ENCODE data around the gene NAIF1. TPM values are rescaled to one million over a fixed set of nuclear protein-coding genes. Genes with fewer than 3 reads are reported as not detected.
A peak's percentile ranks its signal among the peaks of the same experiment; 100 is the strongest.

The NAIF1 gene
- total RNA-seq, 6 experiments from 2014 or later, result 8.7 to 11.5 (median 9.8) TPM

DNA sequence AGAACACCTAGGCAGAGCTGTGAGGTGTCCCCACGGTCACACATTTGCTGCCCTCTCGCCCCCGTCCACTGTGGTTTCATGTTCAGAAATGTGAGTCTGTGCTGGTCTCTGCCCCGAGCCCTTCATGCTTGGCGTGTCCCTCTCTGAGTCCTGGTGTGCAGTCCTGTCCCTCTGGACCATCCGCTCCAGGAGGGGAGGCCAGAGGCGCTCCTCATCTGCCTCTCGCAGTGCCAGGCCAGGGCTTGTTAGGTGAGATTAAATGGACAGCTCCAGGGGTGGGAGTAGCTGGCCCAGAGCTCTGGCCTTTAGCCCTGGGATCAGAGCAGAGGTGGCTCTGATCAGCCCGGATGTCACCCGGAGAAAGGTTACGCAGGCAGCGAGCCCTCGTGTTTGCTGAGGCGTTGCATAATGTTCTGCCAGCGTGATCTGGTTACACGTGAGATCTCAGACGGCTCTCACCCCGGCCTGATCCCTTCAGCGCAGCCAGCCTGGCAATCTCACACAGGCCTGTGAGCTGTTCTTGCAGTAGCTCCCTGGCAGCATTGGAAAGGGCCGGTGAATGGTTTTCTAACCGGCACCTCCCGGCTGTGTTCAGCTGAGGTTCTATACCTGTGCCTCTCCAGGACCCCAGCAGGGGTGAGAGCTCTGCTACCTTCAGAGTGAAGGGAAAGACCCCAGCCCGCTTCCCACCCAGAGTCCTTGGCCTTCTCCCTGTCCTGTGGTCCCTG, 35.9 kb upstream of the NAIF1 start:
- H3K4me1 Mint-ChIP-seq (ENCODE audit: low read depth), result peaks cover 36% of the 10 kb centered on the region
- TF ChIP-seq CTCF (IDR thresholded peaks at IDR 0.05), result no peak
- H3K27me3 Mint-ChIP-seq (ENCODE audit: insufficient read depth), result peaks cover 9% of the 10 kb centered on the region
- no peak for DNase-seq
- peak overlapping the region; percentile 40; the same call in 1 of the 2 replicates for H3K27ac Mint-ChIP-seq
- H3K9me3 Mint-ChIP-seq, result no peaks in the 10 kb centered on the region
- H3K36me3 Mint-ChIP-seq (ENCODE audit: low read depth), result peaks cover 40% of the 10 kb centered on the region
- 0 out of 2 replicates have a peak overlapping the region, but pooled peaks have one; percentile 32 for H3K4me3 Mint-ChIP-seq

GRCh38 chr9:128102196-128102595, 35.1 kb upstream of the NAIF1 start:
- Mint-ChIP-seq H3K4me3 (no peak overlapping the region), H3K9me3 (no peaks in the 10 kb centered on the region), H3K36me3 (ENCODE audit: low read depth) (peaks cover 35% of the 10 kb centered on the region), H3K27me3 (ENCODE audit: insufficient read depth) (peaks cover 9% of the 10 kb centered on the region), H3K27ac (peak overlapping the region; percentile 31; the same call in 1 of the 2 replicates), H3K4me1 (ENCODE audit: low read depth) (peaks cover 43% of the 10 kb centered on the region)
- DNase-seq, result no peak
- TF ChIP-seq CTCF (IDR thresholded peaks at IDR 0.05), result no peak

GRCh38 chr9:128101690-128102089, 34.6 kb upstream of the NAIF1 start:
- Mint-ChIP-seq H3K27ac (peak overlapping the region; percentile 31; the same call in 1 of the 2 replicates), H3K36me3 (ENCODE audit: low read depth) (peaks cover 34% of the 10 kb centered on the region), H3K9me3 (no peaks in the 10 kb centered on the region), H3K4me3 (no peak overlapping the region), H3K27me3 (ENCODE audit: insufficient read depth) (peaks cover 7% of the 10 kb centered on the region), H3K4me1 (ENCODE audit: low read depth) (peaks cover 48% of the 10 kb centered on the region)
- no peak for TF ChIP-seq CTCF (IDR thresholded peaks at IDR 0.05)
- DNase-seq, result no peak

DNA sequence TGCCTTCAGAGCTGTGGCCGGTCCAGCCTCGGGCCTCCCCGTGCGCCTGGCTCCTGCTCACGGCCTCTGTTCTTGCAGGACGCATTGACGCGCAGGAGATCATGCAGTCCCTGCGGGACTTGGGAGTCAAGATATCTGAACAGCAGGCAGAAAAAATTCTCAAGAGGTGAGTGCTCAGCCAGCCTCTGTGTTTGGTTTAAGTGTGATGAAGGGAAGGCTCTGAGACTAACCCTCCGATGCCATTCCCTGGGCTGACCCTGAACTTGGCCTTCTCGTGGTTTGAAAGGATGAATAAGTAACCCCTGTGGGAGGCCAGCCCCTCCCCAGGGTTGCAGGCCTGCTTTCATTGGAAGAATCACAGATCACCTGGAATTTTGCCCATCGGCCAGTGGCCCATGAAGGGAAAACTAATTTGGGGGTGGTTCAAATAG, 34.1 kb upstream of the NAIF1 start:
- no peak for DNase-seq
- H3K4me1 Mint-ChIP-seq (ENCODE audit: low read depth), result peaks cover 52% of the 10 kb centered on the region
- H3K27me3 Mint-ChIP-seq (ENCODE audit: insufficient read depth), result peaks cover 7% of the 10 kb centered on the region
- no peak for TF ChIP-seq CTCF (IDR thresholded peaks at IDR 0.05)
- H3K4me3 Mint-ChIP-seq, result peak overlapping the region; percentile 19
- no peaks in the 10 kb centered on the region for H3K9me3 Mint-ChIP-seq
- H3K36me3 Mint-ChIP-seq (ENCODE audit: low read depth), result peaks cover 30% of the 10 kb centered on the region
- H3K27ac Mint-ChIP-seq, result peak overlapping the region; percentile 100; the same call in 1 of the 2 replicates

- H3K4me3 Mint-ChIP-seq, result peak overlapping the region; percentile 98
- no peaks in the 10 kb centered on the region for H3K9me3 Mint-ChIP-seq
- peaks cover 30% of the 10 kb centered on the region for H3K36me3 Mint-ChIP-seq (ENCODE audit: low read depth)
- peaks cover 52% of the 10 kb centered on the region for H3K4me1 Mint-ChIP-seq (ENCODE audit: low read depth)
- DNase-seq, result no peak
- no peak for TF ChIP-seq CTCF (IDR thresholded peaks at IDR 0.05)
- H3K27me3 Mint-ChIP-seq (ENCODE audit: insufficient read depth), result peaks cover 7% of the 10 kb centered on the region
- H3K27ac Mint-ChIP-seq, result peak overlapping the region; percentile 100
Observed at GRCh38 chr9:128100581-128100980, 33.5 kb upstream of the NAIF1 start.

Data from HFFc6 (cell line).